Small intestine (tissue), 7 donors: ENCODE data around the gene HRH3. TPM values are rescaled to one million over a fixed set of nuclear protein-coding genes. Genes with fewer than 3 reads are reported as not detected.

ENCODE experiments used
- DNase-seq, 2 donors: peaks; one replicate each; pipeline versions ENCODE4 v3.0.0 to v3.0.0-alpha.2; 2013
- FAIRE-seq: peaks from 2 replicates; lab custom pipeline; 2012; peaks lifted over from hg19 to GRCh38; lab: Jason Lieb, UNC
- H3K27ac ChIP-seq, 3 donors: one replicate each; pipeline ENCODE4 v1.5.1; 2013; ENCODE audit warnings: low read length in 2 of 3, mild to moderate bottlenecking in 2 of 3, control low read depth in 1 of 3, inconsistent platforms in 1 of 3, low read depth in 1 of 3, moderate library complexity in 1 of 3
- H3K27me3 ChIP-seq, 3 donors: one replicate each; pipeline ENCODE4 v1.6.1; 2013; ENCODE audit warnings: low read length in 3 of 3, inconsistent platforms in 1 of 3; ENCODE audit not compliant: control insufficient read depth in 3 of 3, insufficient read depth in 3 of 3
- H3K36me3 ChIP-seq, 3 donors: one replicate each; pipeline ENCODE4 v1.6.1; 2013; ENCODE audit warnings: low read length in 3 of 3, inconsistent platforms in 1 of 3, low read depth in 1 of 3, mild to moderate bottlenecking in 1 of 3, moderate library complexity in 1 of 3; ENCODE audit not compliant: control insufficient read depth in 3 of 3, insufficient read depth in 2 of 3
- H3K4me1 ChIP-seq, 3 donors: one replicate each; pipeline ENCODE4 v1.6.1; 2013; ENCODE audit warnings: low read length in 2 of 3, inconsistent platforms in 1 of 3, low read depth in 1 of 3, mild to moderate bottlenecking in 1 of 3, moderate library complexity in 1 of 3; ENCODE audit not compliant: control insufficient read depth in 3 of 3, insufficient read depth in 2 of 3
- H3K4me3 ChIP-seq, 3 donors: one replicate each; pipeline ENCODE4 v1.5.1; 2013; ENCODE audit warnings: low read length in 3 of 3, control low read depth in 1 of 3, inconsistent platforms in 1 of 3, low read depth in 1 of 3, mild to moderate bottlenecking in 1 of 3, moderate library complexity in 1 of 3
- H3K9me3 ChIP-seq, 2 donors: one replicate each; pipeline ENCODE4 v1.6.1; 2013; ENCODE audit warnings: low read depth in 1 of 2, low read length in 1 of 2; ENCODE audit not compliant: control insufficient read depth in 2 of 2, insufficient read depth in 1 of 2
- WGBS, 3 donors: extraction: QIAGEN DNeasy Blood & Tissue Kit; methylation state at CpG; one replicate each; pipeline ENCODE4 v1.1.7; 2013; 5-methylcytosine and 5-hydroxymethylcytosine counted together
- polyA plus RNA-seq, 4 donors: library from polyadenylated mRNA; stranded (reverse) in 3 of 4; unstranded in 1 of 4; fragments of 200-250 nt in 3 of 4; fragments of 120-200 nt in 1 of 4; gene quantifications; one replicate each; pipeline versions ENCODE4 v1.2.1 to v1.2.3, GENCODE V29; 2013
- donor health status: healthy with polysubstance abuse.
- donor health status: control.
- donor health status: control.
- donor health status: Bipolar disorder and iron deficiency.
- donor health status: healthy.

HRH3 gene
- polyA plus RNA-seq, 4 donors = 0.06 to 0.31 TPM; not detected in 2

DNA sequence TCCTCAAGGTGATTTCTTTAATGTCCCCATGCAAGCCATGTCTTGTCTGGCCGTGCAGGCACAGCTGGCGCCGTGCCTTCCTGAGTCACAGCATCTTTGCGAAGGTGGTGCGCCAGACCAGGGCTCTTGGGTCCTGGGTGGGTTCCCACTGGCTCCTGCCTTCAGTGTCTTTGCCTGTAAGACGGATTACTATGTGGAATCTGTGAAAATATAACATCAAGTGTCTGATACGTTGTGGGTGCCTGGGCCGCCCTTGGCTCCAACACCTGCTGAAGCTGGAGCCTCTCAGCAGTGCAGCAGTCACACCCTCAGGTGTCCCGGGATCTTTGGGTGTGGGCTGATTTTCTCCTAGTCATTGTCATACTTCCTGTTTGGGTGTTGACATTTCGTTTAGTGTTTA, 21.4 kb upstream of the HRH3 start:
- Histone ChIP-seq H3K27me3 (no peaks in the 10 kb centered on the region), H3K27ac (peak overlapping the region in 2 of 3 donors; percentile 76 to 88), H3K4me1 (peaks cover 9 to 14% (median 9%) of the 10 kb centered on the region in 3 donors), H3K9me3 (no peaks in the 10 kb centered on the region), H3K36me3 (peaks cover 0 to 53% (median 0%) of the 10 kb centered on the region in 3 donors), H3K4me3 (no peak overlapping the region)
- WGBS, 3 donors = 19 to 61% (median 32%) methylated on average over 10 of the region's 10 CpGs
- peak; percentile 64 to 94 for DNase-seq
- FAIRE-seq = no peak

DNA sequence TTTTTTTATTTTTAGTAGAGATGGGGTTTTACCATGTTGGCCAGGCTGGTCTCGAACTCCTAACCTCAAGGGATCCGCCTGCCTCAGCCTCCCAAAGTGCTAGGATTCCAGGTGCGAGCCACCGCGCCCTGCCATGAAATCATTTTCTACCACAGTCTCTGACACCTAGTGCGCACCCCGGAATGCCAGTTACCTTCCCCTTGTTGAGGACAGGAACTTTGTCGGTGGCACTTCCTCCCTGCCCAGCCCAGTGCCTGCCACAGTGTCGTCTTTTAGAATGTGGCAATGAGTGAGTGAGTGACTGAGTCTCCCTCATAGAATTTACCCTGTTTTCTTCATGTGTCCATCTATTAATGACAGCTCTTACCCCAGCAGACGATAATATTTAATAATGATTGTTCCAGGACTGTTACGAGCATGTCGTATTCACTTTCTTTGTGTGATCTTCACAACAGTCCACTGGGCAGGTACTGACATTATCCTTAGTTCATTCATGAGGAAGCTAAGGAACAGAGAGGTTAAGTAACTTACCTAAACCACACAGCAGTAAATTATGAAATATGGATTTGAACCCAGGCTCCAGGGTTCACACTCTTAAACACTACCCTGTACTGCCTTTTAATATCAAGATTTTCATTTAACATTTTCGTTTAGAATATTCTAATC, 20.1 kb upstream of the HRH3 start:
- no peak for DNase-seq
- H3K4me3 ChIP-seq = peak overlapping the region in 1 of 3 donors; percentile 89
- H3K9me3 ChIP-seq = no peaks in the 10 kb centered on the region
- H3K4me1 ChIP-seq = peaks cover 9 to 14% (median 9%) of the 10 kb centered on the region in 3 donors
- 79 to 89% (median 79%) methylated on average over 13 of the region's 13 CpGs for WGBS, 3 donors
- no peak for FAIRE-seq
- H3K27ac ChIP-seq = peak overlapping the region in 1 of 3 donors; percentile 86
- H3K27me3 ChIP-seq = no peaks in the 10 kb centered on the region
- H3K36me3 ChIP-seq = peaks cover 0 to 41% (median 0%) of the 10 kb centered on the region in 3 donors

DNA sequence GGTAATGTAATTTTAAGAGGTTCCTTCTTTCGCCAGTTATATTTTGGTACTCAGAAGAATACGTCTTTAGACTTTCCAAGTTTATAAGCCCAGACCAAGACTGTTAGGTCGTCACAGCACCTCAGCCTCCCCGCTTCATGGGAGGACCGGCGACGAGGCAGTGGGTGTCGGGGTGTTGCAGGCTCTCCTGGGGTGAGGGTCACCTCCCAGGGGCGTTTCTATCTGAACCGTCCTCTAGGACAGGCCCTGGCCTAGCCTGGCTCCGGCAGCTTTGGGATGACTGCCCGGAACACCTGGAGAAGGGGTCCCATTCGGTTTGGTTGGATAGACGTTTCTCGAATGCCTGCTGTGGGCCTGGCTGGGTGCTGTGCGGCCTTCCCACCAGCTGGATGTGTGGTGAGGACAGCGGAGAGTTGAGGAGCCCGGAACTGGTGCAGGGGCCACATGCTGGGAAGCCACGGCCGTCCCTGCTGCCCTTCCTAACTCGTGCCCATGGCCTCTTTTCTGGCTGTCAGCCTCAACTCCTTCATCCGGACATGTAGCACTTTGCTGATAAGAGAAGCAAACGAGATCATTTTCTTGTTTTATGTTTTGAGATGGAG, 19.3 kb upstream of the HRH3 start:
- 12 to 41% (median 28%) methylated on average over 23 of the region's 23 CpGs for WGBS, 3 donors
- H3K4me1 ChIP-seq = peaks cover 9 to 14% (median 9%) of the 10 kb centered on the region in 3 donors
- peak overlapping the region in 2 of 3 donors; percentile 78 to 89 for H3K4me3 ChIP-seq
- H3K27ac ChIP-seq = peak overlapping the region; percentile 67 to 86 (median 71)
- H3K27me3 ChIP-seq = peaks cover 0 to under 1% (median 0%) of the 10 kb centered on the region in 3 donors
- H3K9me3 ChIP-seq = no peaks in the 10 kb centered on the region
- H3K36me3 ChIP-seq = peaks cover 0 to 35% (median 0%) of the 10 kb centered on the region in 3 donors
- FAIRE-seq (no peak), DNase-seq (peak; percentile 37 to 41)

DNA sequence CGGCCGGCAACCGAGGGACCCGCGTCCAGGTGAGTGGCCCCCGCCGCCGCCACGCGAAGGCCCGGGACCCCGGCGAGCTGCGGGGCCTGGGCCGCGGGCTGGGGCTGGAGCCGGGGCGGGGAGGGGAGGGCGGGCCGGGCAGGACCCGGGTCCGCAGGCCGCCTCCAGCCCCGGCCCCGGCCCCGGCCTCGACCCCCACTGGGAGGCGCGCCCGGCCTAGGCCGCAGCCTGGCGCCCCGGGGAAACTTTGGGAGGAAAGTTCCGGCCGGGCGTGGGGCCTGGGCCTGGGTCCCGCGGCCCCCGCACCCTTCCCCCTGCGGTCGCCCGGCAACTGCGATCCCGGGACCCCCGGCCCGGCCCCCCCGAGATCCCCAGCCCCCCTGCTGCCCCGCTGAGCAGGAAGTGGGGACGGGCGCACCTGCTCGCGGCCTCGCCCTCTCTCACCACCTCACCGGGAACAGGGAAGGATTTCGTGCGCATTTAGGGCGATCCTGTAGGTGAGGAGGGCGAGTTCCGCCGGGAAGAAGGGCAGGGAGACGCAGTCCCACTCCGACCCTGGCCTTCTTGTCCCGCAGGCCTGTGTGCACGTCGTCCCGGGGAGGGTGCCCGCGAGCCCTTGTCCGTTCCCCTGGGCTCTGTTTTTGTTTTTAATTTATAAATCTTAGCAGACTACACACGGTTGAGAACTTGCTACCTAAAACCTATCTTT, 18.6 kb upstream of the HRH3 start:
- no peak for FAIRE-seq
- Histone ChIP-seq H3K4me3 (peak overlapping the region; percentile 78 to 89 (median 84)), H3K27ac (peak overlapping the region; percentile 67 to 86 (median 71)), H3K9me3 (peaks cover 0 to 2% of the 10 kb centered on the region in 2 donors), H3K4me1 (peaks cover 7 to 14% (median 9%) of the 10 kb centered on the region in 3 donors), H3K27me3 (peaks cover 0 to 2% (median 0%) of the 10 kb centered on the region in 3 donors), H3K36me3 (peaks cover 0 to 28% (median 0%) of the 10 kb centered on the region in 3 donors)
- 0 to 1% (median 1%) methylated on average over 20 to 70 of the region's 70 CpGs for WGBS, 3 donors
- DNase-seq = peak; percentile 58 to 64

DNA sequence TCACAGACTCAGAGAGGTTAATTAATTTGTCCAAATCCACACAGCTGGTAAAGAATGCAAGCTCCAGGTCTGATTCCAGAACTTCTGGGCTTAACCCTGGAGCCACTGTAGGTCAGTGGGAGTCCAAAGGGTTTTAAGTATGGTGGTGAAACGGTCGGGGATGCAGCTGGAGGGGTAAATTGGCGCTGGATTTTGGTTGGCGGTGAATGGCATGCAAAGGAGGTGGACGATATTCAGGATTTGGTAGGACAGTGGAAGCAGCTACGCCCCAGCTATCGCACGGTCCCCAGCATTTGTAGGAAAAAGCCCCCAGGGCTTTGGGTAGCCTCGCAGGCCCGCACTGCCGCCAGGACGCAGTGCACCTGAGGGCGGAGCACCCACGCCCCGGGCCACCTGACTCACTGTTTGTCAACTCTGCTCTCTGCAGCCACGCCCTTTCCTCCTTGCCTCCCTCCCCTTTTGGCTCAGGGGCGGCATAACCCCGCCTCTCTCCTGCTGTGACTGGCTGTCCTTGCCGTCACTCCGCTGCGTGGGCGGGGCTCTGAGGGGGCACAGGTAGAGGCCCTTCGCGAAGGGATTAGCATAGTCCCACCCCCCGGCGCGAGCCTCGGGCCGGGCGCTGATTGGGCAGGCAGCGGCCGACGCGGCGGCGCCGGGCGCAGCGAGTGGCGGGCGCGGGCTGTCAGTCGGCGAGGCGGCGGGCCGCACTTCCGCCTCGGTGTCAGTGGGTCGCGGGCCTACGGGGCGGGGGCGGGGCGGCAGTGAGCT, 17.9 kb upstream of the HRH3 start, which contains the start of gene OSBPL2:
OSBPL2 (plus strand) TSS at position 721 of the 768 bp plus-strand sequence. CDS start 17,664 bp downstream, outside the sequence.
- peak; percentile 100 for DNase-seq
- H3K4me3 ChIP-seq = peak within 1 kb of the TSS; percentile 78 to 89 (median 84)
- no peak for FAIRE-seq
- H3K36me3 ChIP-seq = peaks cover 0 to 22% (median 0%) of the 10 kb centered on the region in 3 donors
- peak within 1 kb of the TSS; percentile 67 to 86 (median 71) for H3K27ac ChIP-seq
- H3K27me3 ChIP-seq = peaks cover 0 to 2% (median 0%) of the 10 kb centered on the region in 3 donors
- WGBS, 3 donors = 2 to 4% (median 2%) methylated on average over 24 to 55 of the region's 55 CpGs
- peaks cover 0 to 4% of the 10 kb centered on the region in 2 donors for H3K9me3 ChIP-seq
- peaks cover 7 to 14% (median 9%) of the 10 kb centered on the region in 3 donors for H3K4me1 ChIP-seq

DNA sequence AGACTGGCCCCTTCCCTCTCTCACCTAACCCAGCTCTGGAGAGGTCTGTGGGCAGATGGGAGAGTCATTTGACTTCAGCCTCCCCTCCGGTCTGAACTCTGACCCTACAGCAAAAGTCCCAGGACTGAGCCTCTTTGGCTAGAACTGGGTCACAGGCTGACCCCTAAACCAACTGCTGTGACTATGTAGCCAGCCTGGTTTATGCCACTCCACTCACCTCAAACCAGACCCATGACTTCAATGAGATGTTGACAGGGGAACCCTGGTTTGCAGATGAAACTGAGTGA, 17.4 kb upstream of the HRH3 start:
- peak overlapping the region in 1 of 3 donors; percentile 13 for H3K27ac ChIP-seq
- H3K4me3 ChIP-seq = no peak overlapping the region
- DNase-seq = no peak
- H3K36me3 ChIP-seq = peaks cover 0 to 18% (median 0%) of the 10 kb centered on the region in 3 donors
- no peak for FAIRE-seq
- peaks cover 7 to 14% (median 9%) of the 10 kb centered on the region in 3 donors for H3K4me1 ChIP-seq
- H3K9me3 ChIP-seq = peaks cover 0 to 4% of the 10 kb centered on the region in 2 donors
- peaks cover 0 to 2% (median 0%) of the 10 kb centered on the region in 3 donors for H3K27me3 ChIP-seq
- whole genome bisulfite sequencing, 3 donors = 18 to 61% (median 31%) methylated on average over 1 of the region's 1 CpG

DNA sequence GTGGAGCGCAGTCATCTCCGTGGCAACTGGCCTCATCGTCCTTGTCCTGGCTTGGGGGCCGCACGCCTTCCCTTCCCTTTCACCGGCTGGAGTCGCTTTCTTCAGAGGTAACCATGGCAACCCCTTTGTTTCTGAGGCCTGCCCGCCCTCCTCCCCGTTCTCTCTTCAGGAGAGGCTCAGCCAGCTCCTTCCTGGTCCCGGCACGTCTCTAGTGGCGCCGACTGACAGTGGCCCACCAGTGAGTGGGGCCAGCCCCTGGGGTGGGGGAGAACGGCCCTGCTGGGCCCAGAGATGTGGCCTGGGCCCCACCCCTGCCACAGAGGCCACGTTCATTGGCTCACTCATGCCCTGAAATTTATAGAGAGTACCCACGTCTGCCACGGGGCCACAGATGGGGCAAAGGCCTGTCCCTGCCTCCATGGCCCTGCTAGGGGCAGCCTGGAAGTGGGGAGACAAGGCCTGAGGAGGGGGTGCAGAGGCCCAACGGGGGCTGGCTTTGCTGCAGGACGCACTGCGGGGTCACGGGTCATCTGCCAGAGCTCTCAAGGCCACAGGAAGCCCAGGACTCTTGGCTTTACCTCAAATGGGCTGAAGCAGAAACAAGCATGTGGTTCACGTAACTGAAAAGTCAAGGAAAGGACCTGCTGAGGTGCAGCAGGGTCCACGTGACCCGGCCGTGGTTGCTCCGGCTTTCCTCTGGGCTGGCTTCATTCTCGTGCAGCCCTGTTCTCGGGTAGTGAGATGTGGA, 16.9 kb upstream of the HRH3 start:
- no peak overlapping the region for H3K4me3 ChIP-seq
- H3K9me3 ChIP-seq = peaks cover 0 to 4% of the 10 kb centered on the region in 2 donors
- no peak overlapping the region for H3K27ac ChIP-seq
- H3K36me3 ChIP-seq = peaks cover 0 to 13% (median 0%) of the 10 kb centered on the region in 3 donors
- H3K4me1 ChIP-seq = peaks cover 4 to 14% (median 5%) of the 10 kb centered on the region in 3 donors
- 67 to 81% (median 78%) methylated on average over 26 to 28 of the region's 28 CpGs for WGBS, 3 donors
- FAIRE-seq (no peak), DNase-seq (no peak)
- peaks cover 0 to 2% (median 0%) of the 10 kb centered on the region in 3 donors for H3K27me3 ChIP-seq
